WTC11 (cell line): ENCODE measurements around the gene ABCG4. TPM values are rescaled to one million over a fixed set of nuclear protein-coding genes. Genes with fewer than 3 reads are reported as not detected.

Source experiments
- ATAC-seq: fragments of 200-7000 bp; cut with Tn5 transposase; 2 replicates; pipeline ENCODE4 v1.10.0; 2021; ENCODE audit warnings: mild to moderate bottlenecking, moderate library complexity
- CTCF ChIA-PET: fragments of 300-600 bp; sonication (Branson Sonifier 250); formaldehyde crosslinking; loops from one replicate; lab custom pipeline; 2021; ENCODE audit warnings: antibody characterized with exemption; lab: Charles Lee
- POLR2A ChIA-PET: fragments of 350-600 bp; sonication (Branson Sonifier 250); formaldehyde crosslinking; loops from one replicate; lab custom pipeline; 2021; ENCODE audit warnings: antibody characterized with exemption; lab: Charles Lee
- DNase-seq: peaks from one replicate; pipeline ENCODE4 v3.0.0; 2021; ENCODE audit warnings: low spot score
- H3K27ac Mint-ChIP-seq: 2 replicates; pipeline ENCODE4 v1.8.0; 2021; ENCODE audit warnings: mixed read lengths
- H3K27me3 Mint-ChIP-seq: 2 replicates; pipeline ENCODE4 v1.8.0; 2021; ENCODE audit warnings: low read depth, mild to moderate bottlenecking, moderate library complexity, mixed read lengths
- H3K36me3 Mint-ChIP-seq: 2 replicates; pipeline ENCODE4 v1.8.0; 2021; ENCODE audit warnings: mixed read lengths
- H3K4me1 Mint-ChIP-seq: 2 replicates; pipeline ENCODE4 v1.8.0; 2022; ENCODE audit warnings: mixed read lengths
- H3K4me3 Mint-ChIP-seq: 2 replicates; pipeline ENCODE4 v1.8.0; 2021; ENCODE audit warnings: mild to moderate bottlenecking, moderate library complexity, mixed read lengths
- H3K9me3 Mint-ChIP-seq: 2 replicates; pipeline ENCODE4 v1.8.0; 2021; ENCODE audit warnings: mixed read lengths
- CREM ChIP-seq: sonication (generic); formaldehyde crosslinking; IDR thresholded peaks from 2 replicates; pipeline ENCODE4 v1.8.1; 2022; ENCODE audit warnings: mild to moderate bottlenecking, missing genetic modification reagents, moderate library complexity
- E2F1 ChIP-seq: sonication (generic); formaldehyde crosslinking; IDR thresholded peaks from 2 replicates; pipeline ENCODE4 v1.8.0; 2022; ENCODE audit warnings: mild to moderate bottlenecking, missing genetic modification reagents
- ETV6 ChIP-seq: sonication (generic); formaldehyde crosslinking; IDR thresholded peaks from 2 replicates; pipeline ENCODE4 v1.8.1; 2022; ENCODE audit warnings: mild to moderate bottlenecking, missing genetic modification reagents
- KAT7 ChIP-seq: sonication (generic); formaldehyde crosslinking; IDR thresholded peaks from 2 replicates; pipeline ENCODE4 v1.8.1; 2023; ENCODE audit warnings: missing genetic modification reagents, mild to moderate bottlenecking, borderline replicate concordance
- NFATC4 ChIP-seq: fragments of 250-450 bp; sonication (Bioruptor Pico); IDR thresholded peaks from 2 replicates; pipeline ENCODE4 v1.9.0; 2021; ENCODE audit warnings: mild to moderate bottlenecking
- NR3C1 ChIP-seq: sonication (generic); formaldehyde crosslinking; conservative IDR thresholded peaks from 2 replicates; pipeline ENCODE4 v1.8.1; 2023; ENCODE audit warnings: low read depth, mild to moderate bottlenecking, missing genetic modification reagents
- OVOL2 ChIP-seq: fragments of 250-450 bp; sonication (Bioruptor Pico); IDR thresholded peaks from 2 replicates; pipeline ENCODE4 v1.9.0; 2021; ENCODE audit warnings: mild to moderate bottlenecking, borderline replicate concordance
- PREB ChIP-seq: sonication (generic); formaldehyde crosslinking; IDR thresholded peaks from 2 replicates; pipeline ENCODE4 v1.8.1; 2022; ENCODE audit warnings: mild to moderate bottlenecking, missing genetic modification reagents, moderate library complexity, borderline replicate concordance
- RORB ChIP-seq: fragments of 250-450 bp; sonication (Bioruptor Pico); IDR thresholded peaks from 2 replicates; pipeline ENCODE4 v1.9.0; 2021; ENCODE audit warnings: mild to moderate bottlenecking
- STAT6 ChIP-seq: sonication (generic); formaldehyde crosslinking; conservative IDR thresholded peaks from 2 replicates; pipeline ENCODE4 v1.8.1; 2023; ENCODE audit warnings: mild to moderate bottlenecking, low read depth, missing genetic modification reagents, moderate library complexity
- ZNF232 ChIP-seq: sonication (generic); formaldehyde crosslinking; IDR thresholded peaks from 2 replicates; pipeline ENCODE4 v1.8.0; 2022; ENCODE audit warnings: mild to moderate bottlenecking, missing genetic modification reagents
- total RNA-seq: library from RNA; stranded (reverse); gene quantifications from 3 replicates; pipeline ENCODE4 v1.2.3, GENCODE V29; 2021
- TF ChIP-seq, protein P1 (sequence below): sonication (generic); formaldehyde crosslinking; IDR thresholded peaks from 2 replicates; pipeline ENCODE4 v1.8.0; 2023; ENCODE audit warnings: missing genetic modification reagents, mild to moderate bottlenecking, borderline replicate concordance
- TF ChIP-seq, protein P2 (sequence below): fragments of 200-600 bp; IDR thresholded peaks from 2 replicates; pipeline ENCODE4 v1.8.0; 2022; ENCODE audit warnings: antibody characterized with exemption
- TF ChIP-seq, protein P3 (sequence below): sonication (generic); formaldehyde crosslinking; IDR thresholded peaks from 2 replicates; pipeline ENCODE4 v1.8.0; 2023; ENCODE audit warnings: mild to moderate bottlenecking, missing genetic modification reagents

Gene ABCG4
- total RNA-seq, 1 experiment from 2014 or later: 4.4 TPM

DNA sequence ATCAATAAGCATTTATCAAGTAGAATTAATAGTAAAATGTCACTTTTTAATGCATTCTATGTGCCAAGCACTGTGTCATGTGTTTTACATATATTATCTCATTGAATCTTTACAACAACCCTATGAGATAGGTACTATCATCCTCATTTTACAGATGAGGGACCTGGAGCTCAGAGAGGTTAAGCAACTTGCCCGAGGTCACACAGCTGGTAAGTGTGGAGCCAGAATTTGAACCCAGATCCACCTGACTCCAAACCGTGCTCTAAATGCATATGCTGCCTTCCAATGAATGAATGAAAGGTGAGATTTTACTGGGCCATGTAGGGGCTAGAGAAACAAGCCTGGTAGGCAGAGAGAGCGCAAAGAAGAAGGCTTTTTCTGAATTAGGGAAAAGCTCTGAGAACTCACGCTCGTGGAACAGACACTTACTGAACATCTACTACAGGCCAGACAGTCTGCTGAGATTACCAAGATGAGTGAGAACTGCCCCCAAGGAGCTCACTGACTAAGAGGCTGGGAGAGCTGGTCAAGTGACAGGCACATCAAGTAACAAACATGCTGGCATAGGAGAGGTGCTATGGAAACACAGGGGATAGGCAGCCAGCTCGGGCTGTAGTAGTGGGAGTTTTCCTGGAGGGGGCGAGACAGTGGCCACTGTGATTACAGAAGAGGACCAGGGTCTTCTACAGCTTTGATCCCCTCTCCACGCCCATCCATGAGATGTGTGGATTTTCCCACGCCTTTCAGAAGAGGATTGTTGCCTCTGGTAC lies 4.4 kb downstream of the ABCG4 start:
- ChIA-PET POLR2A (interaction anchor here (0.8 to 1.3 kb wide), 2 partner anchors 16 to 492 kb away, joined by 3 read pairs; no protein-coding TSS in a partner anchor), CTCF (interaction anchor here (0.6 to 5.1 kb wide), 20 partner anchors 9 to 519 kb away, joined by 3 to 38 read pairs (median 4); partner anchors contain the start of genes C2CD2L, NLRX1 and RNF26)
- Mint-ChIP-seq H3K27ac (no peak overlapping the region), H3K9me3 (no peaks in the 10 kb centered on the region), H3K36me3 (no peaks in the 10 kb centered on the region), H3K27me3 (peaks cover 39% of the 10 kb centered on the region), H3K4me3 (no peak overlapping the region), H3K4me1 (peaks cover 12% of the 10 kb centered on the region)
- peak; percentile 45 for ATAC-seq
- peak; percentile 46 for DNase-seq
- TF ChIP-seq RORB (no peak), ETV6 (CRISPR knock-in tag) (no peak), STAT6 (no peak), KAT7 (CRISPR knock-in tag) (no peak), PREB (CRISPR knock-in tag) (no peak), NFATC4 (no peak), ZNF232 (CRISPR knock-in tag) (no peak), CREM (no peak), NR3C1 (CRISPR knock-in tag) (no peak), OVOL2 (no peak), E2F1 (CRISPR knock-in tag) (no peak)
- TF ChIP-seq, protein P1, sequence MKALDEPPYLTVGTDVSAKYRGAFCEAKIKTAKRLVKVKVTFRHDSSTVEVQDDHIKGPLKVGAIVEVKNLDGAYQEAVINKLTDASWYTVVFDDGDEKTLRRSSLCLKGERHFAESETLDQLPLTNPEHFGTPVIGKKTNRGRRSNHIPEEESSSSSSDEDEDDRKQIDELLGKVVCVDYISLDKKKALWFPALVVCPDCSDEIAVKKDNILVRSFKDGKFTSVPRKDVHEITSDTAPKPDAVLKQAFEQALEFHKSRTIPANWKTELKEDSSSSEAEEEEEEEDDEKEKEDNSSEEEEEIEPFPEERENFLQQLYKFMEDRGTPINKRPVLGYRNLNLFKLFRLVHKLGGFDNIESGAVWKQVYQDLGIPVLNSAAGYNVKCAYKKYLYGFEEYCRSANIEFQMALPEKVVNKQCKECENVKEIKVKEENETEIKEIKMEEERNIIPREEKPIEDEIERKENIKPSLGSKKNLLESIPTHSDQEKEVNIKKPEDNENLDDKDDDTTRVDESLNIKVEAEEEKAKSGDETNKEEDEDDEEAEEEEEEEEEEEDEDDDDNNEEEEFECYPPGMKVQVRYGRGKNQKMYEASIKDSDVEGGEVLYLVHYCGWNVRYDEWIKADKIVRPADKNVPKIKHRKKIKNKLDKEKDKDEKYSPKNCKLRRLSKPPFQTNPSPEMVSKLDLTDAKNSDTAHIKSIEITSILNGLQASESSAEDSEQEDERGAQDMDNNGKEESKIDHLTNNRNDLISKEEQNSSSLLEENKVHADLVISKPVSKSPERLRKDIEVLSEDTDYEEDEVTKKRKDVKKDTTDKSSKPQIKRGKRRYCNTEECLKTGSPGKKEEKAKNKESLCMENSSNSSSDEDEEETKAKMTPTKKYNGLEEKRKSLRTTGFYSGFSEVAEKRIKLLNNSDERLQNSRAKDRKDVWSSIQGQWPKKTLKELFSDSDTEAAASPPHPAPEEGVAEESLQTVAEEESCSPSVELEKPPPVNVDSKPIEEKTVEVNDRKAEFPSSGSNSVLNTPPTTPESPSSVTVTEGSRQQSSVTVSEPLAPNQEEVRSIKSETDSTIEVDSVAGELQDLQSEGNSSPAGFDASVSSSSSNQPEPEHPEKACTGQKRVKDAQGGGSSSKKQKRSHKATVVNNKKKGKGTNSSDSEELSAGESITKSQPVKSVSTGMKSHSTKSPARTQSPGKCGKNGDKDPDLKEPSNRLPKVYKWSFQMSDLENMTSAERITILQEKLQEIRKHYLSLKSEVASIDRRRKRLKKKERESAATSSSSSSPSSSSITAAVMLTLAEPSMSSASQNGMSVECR: no peak
- TF ChIP-seq, protein P2, sequence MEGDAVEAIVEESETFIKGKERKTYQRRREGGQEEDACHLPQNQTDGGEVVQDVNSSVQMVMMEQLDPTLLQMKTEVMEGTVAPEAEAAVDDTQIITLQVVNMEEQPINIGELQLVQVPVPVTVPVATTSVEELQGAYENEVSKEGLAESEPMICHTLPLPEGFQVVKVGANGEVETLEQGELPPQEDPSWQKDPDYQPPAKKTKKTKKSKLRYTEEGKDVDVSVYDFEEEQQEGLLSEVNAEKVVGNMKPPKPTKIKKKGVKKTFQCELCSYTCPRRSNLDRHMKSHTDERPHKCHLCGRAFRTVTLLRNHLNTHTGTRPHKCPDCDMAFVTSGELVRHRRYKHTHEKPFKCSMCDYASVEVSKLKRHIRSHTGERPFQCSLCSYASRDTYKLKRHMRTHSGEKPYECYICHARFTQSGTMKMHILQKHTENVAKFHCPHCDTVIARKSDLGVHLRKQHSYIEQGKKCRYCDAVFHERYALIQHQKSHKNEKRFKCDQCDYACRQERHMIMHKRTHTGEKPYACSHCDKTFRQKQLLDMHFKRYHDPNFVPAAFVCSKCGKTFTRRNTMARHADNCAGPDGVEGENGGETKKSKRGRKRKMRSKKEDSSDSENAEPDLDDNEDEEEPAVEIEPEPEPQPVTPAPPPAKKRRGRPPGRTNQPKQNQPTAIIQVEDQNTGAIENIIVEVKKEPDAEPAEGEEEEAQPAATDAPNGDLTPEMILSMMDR: no peak
- TF ChIP-seq, protein P3, sequence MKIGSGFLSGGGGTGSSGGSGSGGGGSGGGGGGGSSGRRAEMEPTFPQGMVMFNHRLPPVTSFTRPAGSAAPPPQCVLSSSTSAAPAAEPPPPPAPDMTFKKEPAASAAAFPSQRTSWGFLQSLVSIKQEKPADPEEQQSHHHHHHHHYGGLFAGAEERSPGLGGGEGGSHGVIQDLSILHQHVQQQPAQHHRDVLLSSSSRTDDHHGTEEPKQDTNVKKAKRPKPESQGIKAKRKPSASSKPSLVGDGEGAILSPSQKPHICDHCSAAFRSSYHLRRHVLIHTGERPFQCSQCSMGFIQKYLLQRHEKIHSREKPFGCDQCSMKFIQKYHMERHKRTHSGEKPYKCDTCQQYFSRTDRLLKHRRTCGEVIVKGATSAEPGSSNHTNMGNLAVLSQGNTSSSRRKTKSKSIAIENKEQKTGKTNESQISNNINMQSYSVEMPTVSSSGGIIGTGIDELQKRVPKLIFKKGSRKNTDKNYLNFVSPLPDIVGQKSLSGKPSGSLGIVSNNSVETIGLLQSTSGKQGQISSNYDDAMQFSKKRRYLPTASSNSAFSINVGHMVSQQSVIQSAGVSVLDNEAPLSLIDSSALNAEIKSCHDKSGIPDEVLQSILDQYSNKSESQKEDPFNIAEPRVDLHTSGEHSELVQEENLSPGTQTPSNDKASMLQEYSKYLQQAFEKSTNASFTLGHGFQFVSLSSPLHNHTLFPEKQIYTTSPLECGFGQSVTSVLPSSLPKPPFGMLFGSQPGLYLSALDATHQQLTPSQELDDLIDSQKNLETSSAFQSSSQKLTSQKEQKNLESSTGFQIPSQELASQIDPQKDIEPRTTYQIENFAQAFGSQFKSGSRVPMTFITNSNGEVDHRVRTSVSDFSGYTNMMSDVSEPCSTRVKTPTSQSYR (CRISPR knock-in tag): no peak
